OCI-LY1 (cell line): ENCODE measurements around the gene STEAP4.

Experiments
- CTCF ChIP-seq: fragments of 200-600 bp; sonication (generic), shearing (Covaris generic); IDR thresholded peaks from 2 replicates; pipeline ENCODE4 v1.5.1; 2017; ENCODE audit warnings: mild to moderate bottlenecking, antibody characterized with exemption, low read length, moderate library complexity, mixed read lengths
- EZH2 ChIP-seq: fragments of 200-600 bp; sonication (generic), shearing (Covaris generic); IDR thresholded peaks from 2 replicates; pipeline ENCODE4 v1.8.0; 2017; ENCODE audit warnings: borderline replicate concordance, mixed run types, mild to moderate bottlenecking, antibody characterized with exemption, low read length, moderate library complexity, mixed read lengths

GRCh38 chr7:88318196-88318595 is 11.5 kb upstream of the STEAP4 start:
- no peak for TF ChIP-seq CTCF
- no peak for TF ChIP-seq EZH2
